ENCODE results near the gene IFNAR1. TPM values are rescaled to one million over a fixed set of nuclear protein-coding genes. Genes with fewer than 3 reads are reported as not detected.

Gene IFNAR1
- total and polyA plus RNA-seq, 9 of the 15 experiments (the other 6 are each of a cell fraction or from before 2014, with no cell fraction given) = 8.6 to 31.8 (median 14.8) TPM

DNA sequence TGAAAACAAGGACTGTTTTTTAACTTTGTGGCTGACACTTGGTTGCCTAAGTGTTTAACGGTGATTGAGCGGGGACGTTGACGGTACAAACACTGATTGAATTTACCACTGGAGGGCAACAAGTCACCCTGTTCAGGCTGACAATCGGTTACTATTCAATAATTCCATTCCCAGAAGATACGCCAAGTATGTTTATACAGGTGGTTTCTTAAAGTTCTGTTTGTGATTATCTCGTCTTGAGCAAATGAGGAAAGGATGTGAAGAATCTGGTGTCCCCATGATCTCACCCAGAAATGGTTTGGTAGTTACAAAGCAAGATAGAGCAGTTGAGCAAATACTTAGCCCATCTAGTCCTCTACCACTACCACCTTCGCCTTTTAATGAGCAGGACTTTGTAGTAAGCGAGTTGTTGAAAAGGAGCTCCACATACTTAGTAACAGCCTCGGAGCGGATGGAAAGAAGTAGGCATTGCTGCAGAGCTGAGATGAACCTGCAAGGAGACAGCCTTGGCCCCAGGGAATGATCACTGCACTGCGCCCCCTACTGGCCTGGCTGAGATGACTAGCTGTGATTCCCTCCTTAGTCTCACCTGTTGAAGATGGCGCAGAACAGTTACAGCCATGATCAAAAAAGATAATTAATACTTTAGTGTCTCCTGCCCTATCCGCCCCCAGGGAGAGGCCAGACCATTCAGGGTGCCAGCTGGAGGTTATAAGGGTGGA lies 36.3 kb downstream of the IFNAR1 start (continued):
- TF ChIP-seq, protein P1, sequence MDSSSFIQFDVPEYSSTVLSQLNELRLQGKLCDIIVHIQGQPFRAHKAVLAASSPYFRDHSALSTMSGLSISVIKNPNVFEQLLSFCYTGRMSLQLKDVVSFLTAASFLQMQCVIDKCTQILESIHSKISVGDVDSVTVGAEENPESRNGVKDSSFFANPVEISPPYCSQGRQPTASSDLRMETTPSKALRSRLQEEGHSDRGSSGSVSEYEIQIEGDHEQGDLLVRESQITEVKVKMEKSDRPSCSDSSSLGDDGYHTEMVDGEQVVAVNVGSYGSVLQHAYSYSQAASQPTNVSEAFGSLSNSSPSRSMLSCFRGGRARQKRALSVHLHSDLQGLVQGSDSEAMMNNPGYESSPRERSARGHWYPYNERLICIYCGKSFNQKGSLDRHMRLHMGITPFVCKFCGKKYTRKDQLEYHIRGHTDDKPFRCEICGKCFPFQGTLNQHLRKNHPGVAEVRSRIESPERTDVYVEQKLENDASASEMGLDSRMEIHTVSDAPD (CRISPR knock-in tag; IDR thresholded peaks at IDR 0.05) = no peak
- TF ChIP-seq ZNF239 (CRISPR knock-in tag; IDR thresholded peaks at IDR 0.05) (no peak), MTA2 (IDR thresholded peaks at IDR 0.05; ENCODE audit: low read depth) (no peak), CBX1 (IDR thresholded peaks at IDR 0.05; ENCODE audit: low read depth) (no peak), ZEB2 (IDR thresholded peaks at IDR 0.05) (peak; percentile 87), HSF4 (CRISPR knock-in tag; IDR thresholded peaks at IDR 0.05; ENCODE audit: borderline replicate concordance) (no peak), SMARCE1 (IDR thresholded peaks at IDR 0.05) (peak; percentile 30; the same call in 1 of the 2 replicates), ETS2 (tag; IDR thresholded peaks at IDR 0.05; ENCODE audit: borderline replicate concordance, poor library complexity, severe bottlenecking) (no peak), MYNN (IDR thresholded peaks at IDR 0.05) (0 out of 2 replicates have a peak, but pooled peaks have one; percentile 62), MYNN (CRISPR knock-in tag; IDR thresholded peaks at IDR 0.05) (no peak), HDAC2 (IDR thresholded peaks at IDR 0.05) (0 out of 2 replicates have a peak, but pooled peaks have one; percentile 45), NFRKB (IDR thresholded peaks at IDR 0.05; ENCODE audit: low read depth) (no peak), SMARCB1 (IDR thresholded peaks at IDR 0.05; ENCODE audit: insufficient read length, low read depth) (peak; percentile 32), CBFA2T3 (IDR thresholded peaks at IDR 0.05) (no peak), YY1 (IDR thresholded peaks at IDR 0.05; ENCODE audit: borderline replicate concordance in 1 of 3, control insufficient read depth in 1 of 3, extremely low read depth in 1 of 3, insufficient read depth in 3 of 3, insufficient read length in 1 of 3, insufficient replicate concordance in 2 of 3, low read depth in 1 of 3, low read length in 2 of 3) (peak; percentile 25 to 82 (median 66))
- TF ChIP-seq, protein P2, sequence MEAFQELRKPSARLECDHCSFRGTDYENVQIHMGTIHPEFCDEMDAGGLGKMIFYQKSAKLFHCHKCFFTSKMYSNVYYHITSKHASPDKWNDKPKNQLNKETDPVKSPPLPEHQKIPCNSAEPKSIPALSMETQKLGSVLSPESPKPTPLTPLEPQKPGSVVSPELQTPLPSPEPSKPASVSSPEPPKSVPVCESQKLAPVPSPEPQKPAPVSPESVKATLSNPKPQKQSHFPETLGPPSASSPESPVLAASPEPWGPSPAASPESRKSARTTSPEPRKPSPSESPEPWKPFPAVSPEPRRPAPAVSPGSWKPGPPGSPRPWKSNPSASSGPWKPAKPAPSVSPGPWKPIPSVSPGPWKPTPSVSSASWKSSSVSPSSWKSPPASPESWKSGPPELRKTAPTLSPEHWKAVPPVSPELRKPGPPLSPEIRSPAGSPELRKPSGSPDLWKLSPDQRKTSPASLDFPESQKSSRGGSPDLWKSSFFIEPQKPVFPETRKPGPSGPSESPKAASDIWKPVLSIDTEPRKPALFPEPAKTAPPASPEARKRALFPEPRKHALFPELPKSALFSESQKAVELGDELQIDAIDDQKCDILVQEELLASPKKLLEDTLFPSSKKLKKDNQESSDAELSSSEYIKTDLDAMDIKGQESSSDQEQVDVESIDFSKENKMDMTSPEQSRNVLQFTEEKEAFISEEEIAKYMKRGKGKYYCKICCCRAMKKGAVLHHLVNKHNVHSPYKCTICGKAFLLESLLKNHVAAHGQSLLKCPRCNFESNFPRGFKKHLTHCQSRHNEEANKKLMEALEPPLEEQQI (IDR thresholded peaks at IDR 0.05) = no peak
- TF ChIP-seq, protein P3, sequence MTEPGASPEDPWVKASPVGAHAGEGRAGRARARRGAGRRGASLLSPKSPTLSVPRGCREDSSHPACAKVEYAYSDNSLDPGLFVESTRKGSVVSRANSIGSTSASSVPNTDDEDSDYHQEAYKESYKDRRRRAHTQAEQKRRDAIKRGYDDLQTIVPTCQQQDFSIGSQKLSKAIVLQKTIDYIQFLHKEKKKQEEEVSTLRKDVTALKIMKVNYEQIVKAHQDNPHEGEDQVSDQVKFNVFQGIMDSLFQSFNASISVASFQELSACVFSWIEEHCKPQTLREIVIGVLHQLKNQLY (CRISPR knock-in tag; conservative IDR thresholded peaks at IDR 0.05) = no peak
